Activated CD4-positive, alpha-beta T cell treated with anti-CD3 and anti-CD28 coated beads, Interleukin-2, Interleukin-4, amounts not matched to agents 100 ng/mL and 50 ng/mL, durations not matched to agents 16 hours and 8 hours (primary cell): Measurements from ENCODE around the gene WDR82.

Experiments
- DNase-seq: peaks from one replicate; pipeline ENCODE4 v3.0.0-alpha.2; 2020; ENCODE audit warnings: low spot score

The WDR82 gene

DNA sequence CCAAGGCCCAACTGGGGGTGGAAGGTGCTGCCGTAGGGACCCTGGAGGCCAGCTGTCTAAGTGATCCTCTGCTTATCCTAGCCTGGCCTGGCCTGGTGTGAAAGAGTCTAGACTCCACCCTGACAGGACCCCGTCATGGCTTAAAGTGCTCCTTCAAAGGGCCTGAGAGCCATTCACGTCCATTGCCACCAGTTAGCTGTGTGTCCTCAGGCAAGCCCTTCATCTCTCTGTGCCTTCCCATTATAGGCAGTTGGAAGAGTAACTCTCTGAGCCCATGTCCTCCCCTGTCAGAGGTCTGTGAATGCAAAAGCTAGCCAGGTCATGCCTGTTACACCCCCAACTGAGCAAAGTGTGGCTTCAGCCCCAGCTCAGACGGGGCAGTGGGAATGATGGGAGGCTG, 28.5 kb upstream of the WDR82 start:
- DNase-seq: no peak

DNA sequence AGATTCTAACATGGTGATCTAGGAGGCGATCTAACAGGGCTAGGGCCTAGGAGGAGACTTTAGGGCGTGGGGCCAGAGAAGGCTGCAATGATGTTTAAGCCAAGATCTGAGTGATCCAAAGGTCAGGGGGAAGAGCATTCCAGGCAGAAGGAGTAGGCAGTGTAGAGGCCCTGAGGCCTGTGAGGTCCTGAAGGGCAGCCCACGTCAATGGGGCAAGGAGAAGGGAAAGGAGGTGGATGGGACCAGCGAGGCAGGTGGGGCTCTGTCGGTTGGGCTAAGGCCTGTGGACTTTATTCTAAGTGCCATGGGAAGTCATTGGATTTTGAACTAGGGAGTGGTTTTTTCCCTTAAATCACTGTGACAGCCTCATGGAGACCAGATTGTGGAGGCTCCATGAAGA, 27.5 kb upstream of the WDR82 start:
- no peak for DNase-seq

DNA sequence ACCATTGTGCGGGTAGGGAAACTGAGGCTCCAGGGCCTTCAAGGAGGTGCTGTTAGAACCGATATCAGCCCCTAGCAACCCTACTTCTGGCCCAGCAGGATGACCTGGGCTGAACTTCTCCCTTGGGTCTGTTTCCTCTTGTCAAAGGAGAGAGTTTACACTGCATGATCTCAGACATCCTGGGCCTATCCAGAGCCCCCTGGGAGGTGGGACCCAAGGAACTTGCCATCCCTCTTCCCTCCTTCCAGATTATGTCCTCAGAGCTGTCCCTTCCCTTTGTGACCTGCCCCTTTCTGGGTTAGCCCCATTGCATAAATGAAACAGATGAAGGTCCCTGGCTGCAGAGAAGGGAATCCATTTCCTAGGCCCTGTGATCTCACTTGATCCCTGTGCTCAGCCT, 25.4 kb upstream of the WDR82 start:
- DNase-seq: no peak

DNA sequence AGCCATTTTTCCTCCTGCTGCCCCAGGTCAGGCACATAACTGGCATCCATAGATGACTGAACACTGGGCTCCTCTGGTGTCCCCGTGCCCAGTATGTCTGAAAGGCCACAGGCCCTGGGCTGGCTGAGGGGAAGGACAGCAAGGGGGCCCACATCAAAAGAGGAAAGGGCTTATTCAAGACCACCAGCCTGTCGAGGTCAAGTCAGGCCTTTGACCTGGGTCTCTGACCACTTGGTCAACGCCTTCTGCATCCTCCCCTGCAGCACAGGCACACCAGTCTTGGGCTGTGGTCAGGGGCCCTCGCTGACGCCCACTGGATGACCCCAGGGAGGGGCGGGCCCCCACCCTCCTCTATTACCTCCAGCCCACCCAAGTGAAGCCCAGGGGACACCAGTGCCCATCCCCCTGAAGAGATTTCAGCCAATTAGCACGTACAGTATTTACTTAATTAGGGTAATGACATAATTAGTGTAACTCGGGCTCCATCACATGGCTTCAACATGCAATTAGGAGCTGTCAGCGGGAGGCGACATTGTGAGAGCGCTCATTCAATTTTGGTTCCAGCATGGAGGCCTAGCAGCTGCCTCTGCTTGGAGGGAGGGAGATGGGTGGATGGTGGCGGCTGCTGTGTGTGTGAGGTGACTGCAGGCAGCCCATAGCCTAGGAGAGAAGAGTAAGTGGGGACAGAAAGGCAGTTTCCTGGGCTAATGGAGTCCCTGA, 24.1 kb upstream of the WDR82 start:
- DNase-seq: no peak

DNA sequence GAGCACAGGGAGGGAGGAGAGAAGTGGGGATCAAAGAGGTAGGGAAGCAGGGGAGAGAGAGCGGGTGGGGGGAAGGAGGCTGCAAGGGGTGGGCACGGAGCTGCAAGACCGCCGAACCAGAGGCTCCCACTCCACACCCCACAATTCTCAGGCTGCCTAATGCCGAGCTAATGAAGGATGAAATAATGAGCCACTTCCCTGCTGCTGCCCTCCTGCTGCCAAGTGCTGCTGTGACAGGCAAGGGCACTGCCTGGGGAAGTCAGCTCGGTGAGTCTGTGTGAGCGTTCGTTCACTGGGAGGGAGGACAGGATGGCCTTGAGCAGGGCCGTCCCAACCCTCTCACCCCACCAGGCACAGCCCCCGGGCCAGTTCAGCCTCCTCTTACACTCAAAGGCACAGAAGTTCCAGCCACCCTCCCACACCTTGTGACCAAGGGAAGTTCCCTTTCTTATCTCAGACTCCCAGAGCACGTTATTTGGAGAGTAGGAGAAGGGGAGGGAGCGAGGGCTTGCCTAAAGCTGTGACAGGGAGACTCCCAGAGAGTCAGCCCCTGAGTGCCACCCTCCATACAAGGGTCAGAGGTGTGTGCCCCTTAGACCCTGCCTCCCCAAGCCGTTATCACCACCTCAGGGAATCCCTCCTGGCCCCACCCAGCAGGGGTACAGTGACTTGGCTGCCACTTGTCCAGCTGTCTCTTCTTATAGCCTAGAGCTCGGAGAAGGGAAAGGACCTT, 21.6 kb upstream of the WDR82 start:
- no peak for DNase-seq

DNA sequence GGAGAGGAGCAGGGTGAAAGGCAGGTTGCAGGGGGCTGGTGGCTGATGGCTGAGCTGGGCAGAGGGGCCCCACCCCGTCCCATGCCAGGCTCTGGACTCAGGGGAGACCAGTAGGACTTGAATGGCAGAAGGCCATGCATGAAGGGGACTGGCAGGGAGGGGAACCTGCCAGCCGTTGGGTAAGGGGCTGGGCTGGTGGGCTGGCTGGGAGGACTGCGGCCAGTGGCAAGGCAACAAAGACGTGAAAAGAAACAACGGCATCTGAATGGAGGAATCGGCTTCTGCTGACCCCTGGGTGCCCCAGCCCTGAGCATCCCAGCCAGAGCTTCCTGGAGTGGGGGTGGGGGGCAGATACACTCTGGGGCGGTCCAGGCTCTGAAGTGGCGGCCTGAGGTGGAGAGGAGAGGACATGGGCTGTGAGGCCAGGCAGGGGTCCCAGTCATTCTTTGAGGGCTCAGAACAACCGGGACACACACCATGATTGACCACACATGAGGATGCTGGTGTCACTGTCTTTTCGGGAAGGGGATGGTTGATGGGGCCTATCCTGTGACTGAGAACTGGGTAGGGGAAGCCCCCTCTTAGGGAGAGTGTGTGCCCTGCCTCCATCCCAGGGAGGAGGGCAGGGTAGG, 20.9 kb upstream of the WDR82 start:
- no peak for DNase-seq

DNA sequence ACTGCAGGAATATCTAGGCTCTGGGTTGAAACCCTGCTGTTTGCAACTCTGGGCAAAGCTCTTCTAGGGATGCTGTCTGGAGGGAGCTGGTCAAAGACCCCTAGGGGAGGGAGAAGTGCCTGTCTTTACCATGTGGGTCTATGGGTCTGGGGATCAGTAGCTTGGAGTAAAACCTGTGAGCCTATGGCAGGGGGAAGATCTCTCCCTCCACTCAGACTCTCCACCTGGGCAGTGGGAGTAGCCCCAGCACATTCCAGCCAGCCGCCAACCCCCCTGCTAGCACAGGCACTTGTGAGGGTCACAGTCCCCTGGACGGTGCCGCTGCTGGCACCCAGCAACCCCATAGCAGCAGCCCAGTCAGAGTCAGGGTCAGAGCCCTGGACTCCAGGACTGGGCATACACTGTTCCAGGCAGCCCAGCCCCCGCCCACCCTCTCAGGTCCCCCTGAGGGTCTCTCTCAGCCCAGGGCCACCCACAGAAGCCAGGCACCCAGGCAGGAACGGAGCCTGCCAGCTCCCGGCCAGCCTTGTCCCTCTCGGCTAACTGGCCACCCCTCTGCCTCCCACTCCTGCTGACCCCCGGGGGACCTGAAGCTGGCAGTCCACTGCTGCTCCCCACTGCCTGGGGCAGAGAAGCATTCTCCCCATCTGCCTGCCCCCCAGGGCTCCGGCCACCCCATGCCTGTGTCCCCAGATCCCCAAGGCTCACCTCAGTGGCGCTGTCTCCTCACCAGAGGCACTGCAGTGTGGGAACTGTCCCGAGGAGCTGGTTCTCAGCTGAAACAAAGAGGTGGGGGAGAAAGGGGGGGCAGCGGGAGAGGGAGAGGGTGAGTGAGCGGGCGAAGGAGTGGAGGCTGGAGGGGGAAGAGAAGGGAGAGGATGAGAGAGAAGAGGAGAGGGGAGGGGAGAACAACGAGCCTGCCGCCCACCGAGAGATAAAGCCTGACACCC, 20.0 kb upstream of the WDR82 start:
- no peak for DNase-seq

DNA sequence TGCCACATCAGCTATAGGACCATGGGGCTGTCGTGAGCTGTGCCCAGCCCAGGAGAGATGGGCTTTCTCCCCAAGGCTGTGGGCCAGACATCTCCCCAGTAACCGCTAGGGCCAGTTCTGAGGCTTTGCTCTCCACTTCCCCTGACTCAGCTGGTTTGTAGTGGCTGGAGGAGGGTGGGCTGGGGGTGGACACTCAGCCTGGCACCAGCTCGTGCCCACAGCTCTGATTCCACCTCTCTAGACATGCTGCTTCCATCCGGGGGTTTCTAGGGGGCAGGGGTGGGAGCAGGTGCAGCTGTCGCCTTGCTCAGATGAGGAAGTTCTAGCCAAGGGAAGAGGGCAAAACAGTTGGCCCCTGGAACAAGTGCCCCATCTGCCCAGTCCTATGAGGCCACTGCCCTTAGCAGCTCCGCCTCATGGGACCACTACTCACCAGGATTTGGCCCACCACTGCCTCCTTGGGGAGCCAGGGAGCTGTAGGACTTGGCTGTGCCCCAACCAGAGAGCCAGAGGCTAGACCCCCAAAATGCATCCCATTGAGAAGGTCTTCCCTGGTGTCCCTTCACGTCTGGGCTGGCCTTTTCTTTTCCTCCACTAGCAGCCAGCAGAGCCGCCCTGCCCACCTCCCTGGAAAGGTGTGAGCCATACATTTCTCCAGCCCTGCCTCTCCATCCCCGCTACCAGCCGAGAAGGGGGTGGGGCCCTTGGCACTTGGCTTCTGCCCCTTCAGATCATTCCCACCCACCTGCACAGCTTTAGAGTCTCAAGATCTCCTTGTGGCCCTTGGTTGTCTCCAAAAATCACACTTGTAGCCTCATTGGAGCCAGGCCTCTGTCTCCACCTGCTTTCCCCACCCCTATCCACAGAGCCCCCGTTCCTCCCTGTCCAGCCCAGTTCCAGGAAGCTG, 19.0 kb upstream of the WDR82 start:
- no peak for DNase-seq

DNA sequence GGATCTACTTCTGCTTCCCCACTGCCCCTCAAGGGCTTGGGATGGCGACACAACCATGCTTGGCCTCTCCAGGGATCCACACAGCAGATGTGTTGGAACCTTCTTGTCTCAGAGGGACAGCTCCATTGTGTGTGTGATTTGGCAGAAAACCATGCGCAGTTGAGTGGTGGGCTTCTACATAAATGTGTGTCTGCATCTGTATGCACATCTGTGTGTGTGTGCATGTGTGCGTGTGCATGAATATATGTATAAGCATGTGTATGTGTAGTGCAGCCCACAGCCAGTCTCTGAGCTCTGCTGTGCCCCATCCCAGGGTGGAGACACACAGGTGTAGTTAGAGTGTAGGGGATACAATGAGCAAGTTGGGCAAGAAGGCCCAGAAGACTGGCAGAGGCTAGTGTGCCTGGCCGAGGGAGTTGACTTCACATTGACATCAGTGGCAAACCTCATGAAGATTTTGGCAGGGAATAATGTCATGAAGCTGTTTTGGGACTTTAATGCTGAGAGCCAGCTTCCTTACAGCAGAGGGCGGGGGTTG, 17.3 kb upstream of the WDR82 start:
- DNase-seq: no peak

DNA sequence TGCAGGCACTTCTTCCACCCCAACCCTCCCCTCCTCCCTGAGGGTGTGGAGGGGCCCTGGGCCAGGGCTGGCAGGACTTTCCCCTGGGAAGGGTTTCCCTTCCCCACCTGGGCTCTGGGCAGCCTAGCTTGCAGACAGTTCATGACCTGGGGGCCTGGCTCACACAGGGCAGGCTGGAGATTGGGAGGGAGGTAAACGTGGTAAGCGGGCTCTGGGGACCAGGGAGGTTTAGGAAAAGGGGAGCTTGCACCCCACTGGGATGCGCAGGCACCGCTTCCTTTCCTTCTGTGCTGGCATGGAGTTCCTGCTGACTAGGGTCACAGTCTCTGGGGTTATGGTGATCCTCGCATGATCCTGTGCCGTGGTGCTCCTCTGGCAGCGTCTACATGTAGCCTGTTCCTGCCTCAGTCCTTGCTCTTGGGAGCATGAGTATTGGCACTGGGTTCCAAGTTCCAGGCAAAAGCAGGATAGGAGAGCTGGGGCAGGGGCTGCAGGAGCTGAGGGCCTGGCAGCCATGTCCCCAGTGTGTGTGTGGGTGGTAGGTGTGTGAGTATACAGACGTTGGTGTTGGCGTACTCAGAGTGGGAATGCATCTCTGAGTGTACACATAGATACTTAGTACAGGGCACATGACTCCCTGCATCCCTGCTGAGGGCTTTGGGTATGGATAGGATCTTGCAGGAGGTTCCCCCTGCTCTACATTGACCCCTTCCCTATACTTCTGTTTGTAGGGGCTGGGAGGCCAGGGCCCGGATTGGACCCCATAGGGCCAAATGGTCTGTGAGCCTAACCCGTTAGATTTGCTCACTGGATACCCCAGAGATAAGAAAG, 16.1 kb upstream of the WDR82 start:
- no peak for DNase-seq

DNA sequence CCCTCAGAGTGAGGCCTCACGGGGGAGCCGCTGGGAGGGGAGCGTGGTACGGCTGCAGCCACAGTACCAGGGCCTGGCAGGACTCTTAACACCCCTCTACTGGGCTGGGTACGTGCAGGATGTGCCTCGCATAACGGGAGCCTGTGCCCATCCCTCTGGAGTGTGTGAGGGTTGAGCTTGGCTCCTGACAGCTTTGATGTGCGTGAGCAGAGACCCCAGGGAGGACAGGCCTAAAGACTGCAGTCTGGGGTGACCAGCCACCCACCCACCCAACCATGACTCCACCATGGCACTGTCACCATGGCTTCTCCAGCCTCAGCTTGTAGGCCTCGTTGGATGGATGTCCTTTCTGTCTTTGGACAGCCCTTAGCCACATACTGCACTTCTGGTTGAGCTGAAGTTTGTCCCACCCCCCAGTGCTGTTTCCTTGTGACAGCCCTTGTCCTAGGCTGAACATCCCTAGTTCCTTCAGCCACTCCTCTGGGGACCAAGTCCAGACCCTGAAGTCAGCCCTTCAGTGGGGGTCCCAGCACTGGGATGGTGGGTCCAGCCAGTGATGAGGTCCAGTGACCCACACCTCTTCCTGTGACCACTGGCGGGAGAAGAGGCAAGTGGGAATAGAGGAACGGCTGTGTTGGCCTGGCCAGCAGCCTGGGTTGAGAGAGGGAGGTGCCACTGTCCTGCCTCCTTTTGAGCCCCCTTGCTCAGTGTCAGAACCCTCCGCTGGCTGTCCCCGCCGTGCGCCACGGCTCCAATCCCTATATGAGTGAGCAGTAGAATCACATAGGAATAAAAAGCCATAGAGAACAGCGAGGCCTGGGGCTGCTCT, 15.3 kb upstream of the WDR82 start:
- DNase-seq: no peak

DNA sequence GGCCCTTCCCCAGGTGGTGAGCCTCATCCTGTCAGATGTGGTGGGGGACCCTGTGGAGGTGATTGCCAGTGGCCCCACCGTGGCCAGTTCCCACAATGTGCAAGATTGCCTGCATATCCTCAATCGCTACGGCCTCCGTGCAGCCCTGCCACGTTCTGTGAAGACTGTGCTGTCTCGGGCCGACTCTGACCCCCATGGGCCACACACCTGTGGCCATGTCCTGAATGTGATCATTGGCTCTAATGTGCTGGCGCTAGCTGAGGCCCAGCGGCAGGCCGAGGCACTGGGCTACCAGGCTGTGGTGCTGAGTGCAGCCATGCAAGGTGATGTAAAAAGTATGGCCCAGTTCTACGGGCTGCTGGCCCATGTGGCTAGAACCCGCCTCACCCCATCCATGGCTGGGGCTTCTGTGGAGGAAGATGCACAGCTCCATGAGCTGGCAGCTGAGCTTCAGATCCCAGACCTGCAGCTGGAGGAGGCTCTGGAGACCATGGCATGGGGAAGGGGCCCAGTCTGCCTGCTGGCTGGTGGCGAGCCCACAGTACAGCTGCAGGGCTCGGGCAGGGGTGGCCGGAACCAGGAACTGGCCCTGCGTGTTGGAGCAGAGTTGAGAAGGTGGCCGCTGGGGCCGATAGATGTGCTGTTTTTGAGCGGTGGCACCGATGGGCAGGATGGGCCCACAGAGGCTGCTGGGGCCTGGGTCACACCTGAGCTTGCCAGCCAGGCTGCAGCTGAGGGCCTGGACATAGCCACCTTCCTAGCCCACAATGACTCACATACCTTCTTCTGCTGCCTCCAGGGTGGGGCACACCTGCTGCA, 14.0 kb upstream of the WDR82 start:
- DNase-seq: no peak

DNA sequence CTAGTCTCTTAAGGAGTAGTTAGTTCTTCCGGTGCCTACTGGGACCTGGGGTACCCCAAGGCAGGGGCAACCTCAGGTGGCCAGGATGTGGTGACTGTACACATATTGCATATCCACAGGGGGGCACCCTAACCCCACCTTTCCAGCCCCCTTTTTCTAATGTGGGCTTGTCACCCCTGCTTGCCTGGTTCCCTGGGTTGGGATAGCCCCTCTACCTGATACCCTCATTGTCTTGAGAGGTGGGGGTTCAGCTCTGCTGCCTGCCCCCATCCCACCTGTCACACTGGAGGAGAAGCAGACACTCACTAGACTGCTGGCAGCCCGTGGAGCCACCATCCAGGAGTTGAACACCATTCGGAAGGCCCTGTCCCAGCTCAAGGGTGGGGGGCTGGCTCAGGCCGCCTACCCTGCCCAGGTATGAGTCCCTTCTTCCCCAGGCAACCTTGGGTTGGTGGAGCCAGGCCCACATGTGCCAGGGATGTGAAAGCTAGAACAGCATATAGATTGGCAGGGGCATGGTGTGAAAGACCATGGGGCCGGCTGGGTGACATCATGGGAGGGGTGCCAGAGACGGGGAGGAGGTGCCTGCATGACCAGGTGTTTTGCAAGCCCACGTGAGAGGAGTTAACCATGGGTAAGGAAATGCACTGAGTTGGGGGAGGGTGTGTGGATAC, 13.2 kb upstream of the WDR82 start:
- DNase-seq: no peak

DNA sequence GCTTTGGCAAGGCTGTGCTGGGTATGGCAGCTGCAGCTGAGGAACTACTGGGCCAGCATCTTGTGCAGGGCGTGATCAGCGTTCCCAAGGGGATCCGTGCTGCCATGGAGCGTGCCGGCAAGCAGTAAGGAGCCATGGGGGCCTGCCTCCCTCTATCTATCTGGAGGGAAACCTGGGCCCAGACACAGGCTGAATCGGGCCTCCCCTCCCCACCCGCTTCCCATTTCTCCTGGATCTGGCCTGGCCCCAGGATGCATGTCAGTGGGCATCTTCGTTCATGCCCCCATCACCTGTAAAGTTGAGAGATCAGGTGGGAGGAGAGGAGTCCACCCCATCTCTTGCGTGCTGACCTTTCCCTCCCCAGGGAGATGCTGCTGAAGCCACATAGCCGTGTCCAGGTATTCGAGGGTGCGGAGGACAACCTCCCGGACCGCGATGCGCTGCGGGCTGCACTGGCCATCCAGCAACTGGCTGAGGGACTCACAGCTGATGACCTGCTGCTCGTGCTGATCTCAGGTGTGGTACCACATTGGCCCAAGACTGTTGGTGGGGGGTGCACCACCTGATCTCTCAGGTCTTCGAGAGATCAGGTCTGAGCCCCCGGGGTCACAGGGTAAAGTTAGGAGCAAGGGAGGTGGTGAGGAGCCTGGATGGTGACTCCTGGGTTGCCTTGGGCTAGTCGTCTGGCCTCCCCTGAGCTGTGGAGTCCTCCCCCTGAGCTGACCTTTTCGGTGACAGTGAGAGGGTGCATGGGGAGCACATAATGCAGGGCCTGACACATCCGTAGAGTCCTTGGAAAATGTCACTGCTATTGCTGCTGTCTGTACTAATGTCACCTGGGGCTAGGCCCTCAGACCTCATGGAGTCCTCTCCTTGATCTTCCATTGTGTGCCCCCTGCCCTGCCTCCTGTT, 12.4 kb upstream of the WDR82 start:
- no peak for DNase-seq

DNA sequence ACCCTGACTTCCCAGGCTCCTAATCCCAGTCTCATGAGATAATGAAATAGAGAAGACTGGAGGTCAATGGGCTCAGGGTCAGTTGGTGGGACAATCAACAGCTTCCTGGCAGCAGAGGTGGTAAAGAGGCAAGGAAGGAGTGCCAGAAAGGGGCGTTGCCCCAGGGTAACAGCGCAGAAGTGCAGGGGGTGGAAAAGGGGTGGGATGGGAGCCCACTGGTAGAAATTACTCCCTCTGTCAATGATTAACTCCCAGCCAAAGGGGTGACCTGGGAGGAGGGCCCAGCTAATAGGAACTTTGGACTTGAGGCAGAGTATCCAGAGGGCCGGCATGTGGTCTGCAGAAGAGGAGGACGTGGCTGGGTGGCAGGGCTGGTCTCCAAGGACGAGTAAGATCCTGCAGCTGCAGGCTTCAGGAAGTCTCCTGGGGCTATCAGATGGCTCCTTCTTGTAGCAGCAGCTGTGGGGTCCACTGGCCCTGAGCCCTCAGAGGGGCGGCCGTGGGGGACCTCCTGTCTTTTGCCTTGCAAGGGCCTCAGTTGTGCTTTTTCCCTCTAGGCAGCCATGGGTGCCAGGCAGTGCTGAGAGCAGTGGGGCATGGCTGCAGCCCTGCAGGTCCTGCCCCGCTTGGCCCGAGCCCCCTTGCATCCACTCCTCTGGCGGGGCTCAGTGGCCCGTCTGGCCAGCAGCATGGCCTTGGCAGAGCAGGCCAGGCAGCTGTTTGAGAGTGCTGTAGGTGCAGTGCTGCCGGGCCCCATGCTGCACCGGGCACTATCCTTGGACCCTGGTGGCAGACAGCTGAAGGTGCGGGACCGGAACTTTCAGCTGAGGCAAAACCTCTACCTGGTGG, 11.5 kb upstream of the WDR82 start:
- DNase-seq: no peak

DNA sequence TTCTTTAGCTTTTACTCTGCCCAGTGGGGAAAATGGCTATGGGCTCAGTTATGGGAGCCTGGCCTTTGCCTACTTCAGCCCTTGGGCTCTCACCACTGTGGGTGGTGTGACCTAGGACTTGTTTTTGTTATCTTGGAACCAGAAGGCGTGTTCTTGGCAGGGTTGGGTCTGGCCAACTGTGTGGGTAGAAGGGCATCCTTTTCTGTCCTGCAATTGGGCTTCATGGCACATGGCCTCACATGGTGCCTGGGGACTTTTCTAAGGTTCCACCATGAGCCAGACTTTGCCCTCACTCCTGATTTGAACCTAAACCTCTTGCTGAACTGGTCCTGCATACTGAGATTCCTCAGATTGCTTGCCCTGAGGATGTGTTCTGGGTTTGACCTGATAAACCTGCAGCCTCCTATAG, 10.9 kb upstream of the WDR82 start:
- no peak for DNase-seq
